GM12874 (cell line): Measurements from ENCODE around the gene EFNA1.

Experiments used
- CTCF ChIP-seq: IDR thresholded peaks from 2 replicates; pipeline ENCODE4 v1.5.1; 2011; ENCODE audit warnings: low read depth, mild to moderate bottlenecking, control low read depth, low read length, moderate library complexity; ENCODE audit not compliant: insufficient read depth

Gene EFNA1

GRCh38 chr1:155135415-155136028 lies 7.8 kb downstream of the EFNA1 start, which contains the start of gene SLC50A1:
SLC50A1 (plus strand) TSS chr1:155135852; CDS start chr1:155135912, 60 bp downstream.
- no peak for TF ChIP-seq CTCF

- no peak for TF ChIP-seq CTCF
These were observed 9.1 kb downstream of the EFNA1 start for GRCh38 chr1:155136748-155137147.

- TF ChIP-seq CTCF: no peak
These were observed 9.7 kb downstream of the EFNA1 start for GRCh38 chr1:155137154-155137949.

GRCh38 chr1:155139895-155140629 lies 12.4 kb downstream of the EFNA1 start, which contains the start of gene DPM3:
DPM3 (minus strand) TSS chr1:155140531; CDS start chr1:155140240, 291 bp downstream.
- TF ChIP-seq CTCF: no peak

GRCh38 chr1:155140630-155140953 lies 12.9 kb downstream of the EFNA1 start:
- no peak for TF ChIP-seq CTCF

- TF ChIP-seq CTCF: no peak
These were observed 14.1 kb downstream of the EFNA1 start for GRCh38 chr1:155141749-155142148.

- TF ChIP-seq CTCF: no peak
These were observed 17.8 kb downstream of the EFNA1 start for GRCh38 chr1:155145491-155145890.
